ES-I3 (cell line): Measurements from ENCODE around the gene PRKCZ.
A peak's percentile ranks its signal among the peaks of the same experiment; 100 is the strongest.

Experiments
- H3K36me3 ChIP-seq: 2 replicates; pipeline ENCODE4 v1.6.1; 2013; ENCODE audit warnings: mild to moderate bottlenecking, low read length, control low read depth, moderate library complexity; ENCODE audit not compliant: insufficient read depth
- H3K4me1 ChIP-seq: 2 replicates; pipeline ENCODE4 v1.6.1; 2013; ENCODE audit warnings: mild to moderate bottlenecking, control low read depth, low read length; ENCODE audit not compliant: insufficient read depth
- H3K9ac ChIP-seq: 2 replicates; pipeline ENCODE4 v1.6.1; 2013; ENCODE audit warnings: low read depth, mild to moderate bottlenecking, low read length, moderate library complexity
- H3K9me3 ChIP-seq: 2 replicates; pipeline ENCODE4 v1.6.1; 2013; ENCODE audit warnings: mild to moderate bottlenecking, low read length, moderate library complexity; ENCODE audit not compliant: control insufficient read depth, insufficient read depth

PRKCZ gene

GRCh38 chr1:2019571-2020309, 30.5 kb upstream of the PRKCZ start:
- Histone ChIP-seq H3K4me1 (peaks cover 11% of the 10 kb centered on the region; the same call in 1 of the 2 replicates), H3K9ac (peak overlapping the region; percentile 30; the same call in 1 of the 2 replicates), H3K36me3 (no peaks in the 10 kb centered on the region), H3K9me3 (no peaks in the 10 kb centered on the region)

- no peak overlapping the region for H3K9ac ChIP-seq
- no peaks in the 10 kb centered on the region for H3K36me3 ChIP-seq
- H3K4me1 ChIP-seq = peaks cover 7% of the 10 kb centered on the region; the same call in 1 of the 2 replicates
- no peaks in the 10 kb centered on the region for H3K9me3 ChIP-seq
Observed at GRCh38 chr1:2020310-2020655, 29.9 kb upstream of the PRKCZ start.

- Histone ChIP-seq H3K4me1 (peaks cover 3% of the 10 kb centered on the region; the same call in 1 of the 2 replicates), H3K9me3 (no peaks in the 10 kb centered on the region), H3K36me3 (no peaks in the 10 kb centered on the region), H3K9ac (no peak overlapping the region)
Observed at GRCh38 chr1:2021550-2021949, 28.7 kb upstream of the PRKCZ start.

- no peaks in the 10 kb centered on the region for H3K9me3 ChIP-seq
- peaks cover 3% of the 10 kb centered on the region; the same call in 1 of the 2 replicates for H3K4me1 ChIP-seq
- no peak overlapping the region for H3K9ac ChIP-seq
- no peaks in the 10 kb centered on the region for H3K36me3 ChIP-seq
Observed at GRCh38 chr1:2022063-2022770, 28.0 kb upstream of the PRKCZ start.

GRCh38 chr1:2023187-2023586, 27.0 kb upstream of the PRKCZ start:
- H3K36me3 ChIP-seq = no peaks in the 10 kb centered on the region
- H3K9ac ChIP-seq = no peak overlapping the region
- H3K4me1 ChIP-seq = peaks cover 3% of the 10 kb centered on the region; the same call in 1 of the 2 replicates
- no peaks in the 10 kb centered on the region for H3K9me3 ChIP-seq

GRCh38 chr1:2024451-2024850, 25.8 kb upstream of the PRKCZ start:
- no peaks in the 10 kb centered on the region for H3K9me3 ChIP-seq
- no peaks in the 10 kb centered on the region for H3K36me3 ChIP-seq
- no peak overlapping the region for H3K9ac ChIP-seq
- no peaks in the 10 kb centered on the region; the same call in 1 of the 2 replicates for H3K4me1 ChIP-seq

GRCh38 chr1:2024887-2025286, 25.3 kb upstream of the PRKCZ start:
- Histone ChIP-seq H3K9me3 (no peaks in the 10 kb centered on the region), H3K9ac (no peak overlapping the region), H3K4me1 (no peaks in the 10 kb centered on the region)

GRCh38 chr1:2025491-2025981, 24.7 kb upstream of the PRKCZ start:
- Histone ChIP-seq H3K36me3 (no peaks in the 10 kb centered on the region), H3K9ac (no peak overlapping the region), H3K4me1 (no peaks in the 10 kb centered on the region), H3K9me3 (no peaks in the 10 kb centered on the region)

More at GRCh38 chr1:2024887-2025286, 25.3 kb upstream of the PRKCZ start:
- no peaks in the 10 kb centered on the region for H3K36me3 ChIP-seq

- Histone ChIP-seq H3K9ac (no peak overlapping the region), H3K36me3 (no peaks in the 10 kb centered on the region), H3K4me1 (peaks cover 3% of the 10 kb centered on the region; the same call in 1 of the 2 replicates), H3K9me3 (no peaks in the 10 kb centered on the region)
Observed at GRCh38 chr1:2027961-2028583, 22.1 kb upstream of the PRKCZ start.

GRCh38 chr1:2028870-2029560, 21.2 kb upstream of the PRKCZ start:
- no peak overlapping the region for H3K9ac ChIP-seq
- H3K9me3 ChIP-seq = no peaks in the 10 kb centered on the region
- H3K4me1 ChIP-seq = peaks cover 3% of the 10 kb centered on the region; the same call in 1 of the 2 replicates
- H3K36me3 ChIP-seq = no peaks in the 10 kb centered on the region

- Histone ChIP-seq H3K36me3 (no peaks in the 10 kb centered on the region), H3K9ac (no peak overlapping the region), H3K9me3 (no peaks in the 10 kb centered on the region), H3K4me1 (peaks cover 3% of the 10 kb centered on the region; the same call in 1 of the 2 replicates)
Observed at GRCh38 chr1:2029561-2029960, 20.6 kb upstream of the PRKCZ start.

- Histone ChIP-seq H3K9ac (no peak overlapping the region), H3K4me1 (peaks cover 3% of the 10 kb centered on the region; the same call in 1 of the 2 replicates), H3K36me3 (no peaks in the 10 kb centered on the region)
Observed at GRCh38 chr1:2030076-2030871, 19.9 kb upstream of the PRKCZ start.

More at GRCh38 chr1:2030076-2030871, 19.9 kb upstream of the PRKCZ start:
- no peaks in the 10 kb centered on the region for H3K9me3 ChIP-seq
